ENCODE measurements around the gene PIP5KL1.

DNA sequence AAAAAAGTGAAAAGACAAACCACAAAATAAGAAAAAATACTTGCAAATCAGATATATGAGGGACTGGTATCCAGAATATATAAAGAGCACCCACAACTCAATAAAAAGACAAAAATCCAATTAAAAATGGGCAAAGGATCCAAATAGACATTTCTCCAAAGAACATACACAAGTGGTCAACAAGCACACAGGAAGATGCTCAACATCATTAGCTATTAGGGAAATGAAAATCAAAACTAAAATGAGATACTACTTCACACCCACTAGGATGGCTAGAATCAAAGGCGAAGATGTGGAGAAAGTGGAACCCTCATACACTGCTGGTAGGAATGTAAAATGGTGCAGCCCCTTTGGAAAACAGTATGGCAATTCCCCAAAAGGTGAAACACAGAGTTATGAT is 28.2 kb upstream of the PIP5KL1 start:
- TF ChIP-seq, protein P1, sequence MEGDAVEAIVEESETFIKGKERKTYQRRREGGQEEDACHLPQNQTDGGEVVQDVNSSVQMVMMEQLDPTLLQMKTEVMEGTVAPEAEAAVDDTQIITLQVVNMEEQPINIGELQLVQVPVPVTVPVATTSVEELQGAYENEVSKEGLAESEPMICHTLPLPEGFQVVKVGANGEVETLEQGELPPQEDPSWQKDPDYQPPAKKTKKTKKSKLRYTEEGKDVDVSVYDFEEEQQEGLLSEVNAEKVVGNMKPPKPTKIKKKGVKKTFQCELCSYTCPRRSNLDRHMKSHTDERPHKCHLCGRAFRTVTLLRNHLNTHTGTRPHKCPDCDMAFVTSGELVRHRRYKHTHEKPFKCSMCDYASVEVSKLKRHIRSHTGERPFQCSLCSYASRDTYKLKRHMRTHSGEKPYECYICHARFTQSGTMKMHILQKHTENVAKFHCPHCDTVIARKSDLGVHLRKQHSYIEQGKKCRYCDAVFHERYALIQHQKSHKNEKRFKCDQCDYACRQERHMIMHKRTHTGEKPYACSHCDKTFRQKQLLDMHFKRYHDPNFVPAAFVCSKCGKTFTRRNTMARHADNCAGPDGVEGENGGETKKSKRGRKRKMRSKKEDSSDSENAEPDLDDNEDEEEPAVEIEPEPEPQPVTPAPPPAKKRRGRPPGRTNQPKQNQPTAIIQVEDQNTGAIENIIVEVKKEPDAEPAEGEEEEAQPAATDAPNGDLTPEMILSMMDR (IDR thresholded peaks at IDR 0.05) = no peak
- no peak for TF ChIP-seq POLR2AphosphoS5 (IDR thresholded peaks at IDR 0.05)

All from prostate gland (tissue), 2 donors.